ENCODE results near the gene TLK1. TPM values are rescaled to one million over a fixed set of nuclear protein-coding genes. Genes with fewer than 3 reads are reported as not detected.
A peak's percentile ranks its signal among the peaks of the same experiment; 100 is the strongest.

Gene TLK1
- total and polyA plus RNA-seq, 2 of the 4 experiments (the other 2 are of a cell fraction), result 7.3 to 12.5 TPM

- ATAC-seq (ENCODE audit: low read depth), result no peak
- BruUV-seq (replicated peaks), result no TSS peak
- in situ Hi-C loops (cut with MboI; ENCODE audit: low sequenced_read_pairs), result loop anchor here (10.0 kb wide), 1 partner anchor 248 kb away; no protein-coding TSS in a partner anchor
- no peak for DNase-seq
- Histone ChIP-seq H3K18ac (ENCODE audit: low read depth, low read length) (no peak overlapping the region), H4K5ac (ENCODE audit: low read depth, low read length) (no peak overlapping the region), H3K36me3 (ENCODE audit: control insufficient read depth, insufficient read depth, low read length) (no peaks in the 10 kb centered on the region), H2AK5ac (ENCODE audit: low read depth, low read length) (peak overlapping the region; percentile 26; the same call in 1 of the 2 replicates), H2AK9ac (replicated peaks; ENCODE audit: low read depth, low read length, poor library complexity) (no peak overlapping the region), H2BK20ac (ENCODE audit: low read depth, low read length) (no peak overlapping the region), H3K27ac (ENCODE audit: insufficient read depth, low read length) (no peak overlapping the region), H3K9ac (ENCODE audit: low read depth, low read length) (no peak overlapping the region), H3K4me1 (ENCODE audit: control insufficient read depth, insufficient read depth, low read length) (no peaks in the 10 kb centered on the region), H3K14ac (replicated peaks; ENCODE audit: low read depth, low read length) (no peak overlapping the region), H2BK5ac (ENCODE audit: low read depth, low read length, poor library complexity, severe bottlenecking) (no peak overlapping the region), H3K56ac (ENCODE audit: extremely low read depth, insufficient read depth, low read length) (no peak overlapping the region), H3K23ac (ENCODE audit: low read depth, low read length) (no peak overlapping the region), H4K20me1 (ENCODE audit: insufficient read depth, low read length) (no peaks in the 10 kb centered on the region), H4K91ac (ENCODE audit: insufficient read depth, low read depth, low read length) (no peak overlapping the region), H2BK120ac (ENCODE audit: low read depth, low read length) (no peak overlapping the region), H2AFZ (replicated peaks; ENCODE audit: low read length, poor library complexity) (no peak overlapping the region), H4K8ac (ENCODE audit: low read depth in 2 of 2, low read length in 2 of 2) (no peak overlapping the region), H3K79me1 (ENCODE audit: low read depth in 1 of 2, low read length in 2 of 2) (no peaks in the 10 kb centered on the region), H3K27me3 (ENCODE audit: control insufficient read depth, insufficient read depth, low read length) (no peaks in the 10 kb centered on the region; the same call in 1 of the 2 replicates), H3K9me3 (ENCODE audit: control insufficient read depth, insufficient read depth, low read length) (no peaks in the 10 kb centered on the region), H3K4ac (ENCODE audit: low read depth, low read length) (no peak overlapping the region), H3K4me2 (ENCODE audit: low read depth, low read length) (no peak overlapping the region), H2BK15ac (ENCODE audit: low read depth, low read length) (no peak overlapping the region), H3K4me3 (ENCODE audit: insufficient read depth, low read depth, low read length) (no peak overlapping the region), H3K9me1 (ENCODE audit: insufficient read depth, low read length) (no peaks in the 10 kb centered on the region)
- CTCF ChIA-PET, result interaction anchor here (0.9 kb wide), 1 partner anchor 250 kb away, joined by 3 read pairs; no protein-coding TSS in a partner anchor
- dilution Hi-C loops (cut with HindIII; ENCODE audit: low sequenced_read_pairs, unreplicated experiment), result no loop called here
- TF ChIP-seq RAD21 (IDR thresholded peaks at IDR 0.05; ENCODE audit: low read length) (no peak), CEBPB (IDR thresholded peaks at IDR 0.05; ENCODE audit: low read depth, low read length) (no peak), SMC3 (IDR thresholded peaks at IDR 0.05; ENCODE audit: low read depth, low read length) (no peak), FOS (IDR thresholded peaks at IDR 0.05; ENCODE audit: low read depth, low read length) (no peak), NFE2L2 (IDR thresholded peaks at IDR 0.05; ENCODE audit: low read depth, low read length) (no peak), RCOR1 (IDR thresholded peaks at IDR 0.05; ENCODE audit: insufficient replicate concordance, low read length) (no peak), POLR2A (IDR thresholded peaks at IDR 0.05; ENCODE audit: low read depth, low read length) (no peak), BHLHE40 (IDR thresholded peaks at IDR 0.05; ENCODE audit: low read depth, low read length) (no peak), USF2 (IDR thresholded peaks at IDR 0.05; ENCODE audit: low read depth, low read length) (no peak), ELK1 (IDR thresholded peaks at IDR 0.05; ENCODE audit: borderline replicate concordance, low read depth, low read length) (no peak), MAFK (IDR thresholded peaks at IDR 0.05; ENCODE audit: low read depth, low read length) (no peak)
- no CpG with 5 or more reads among the region's 6 CpGs for WGBS, 2 experiments (ENCODE audit: extremely low coverage in 2 of 2, insufficient read length in 1 of 2)
- intact Hi-C loops (cut with micrococcal nuclease), result no loop called here
- POLR2A ChIA-PET (ENCODE audit: unreplicated experiment), result no interaction called here
Measured at GRCh38 chr2:171166328-171166983, 5.8 kb upstream of the TLK1 start.
